Heart left ventricle (tissue), 16 donors: ENCODE results near the gene ACMSD. TPM values are rescaled to one million over a fixed set of nuclear protein-coding genes. Genes with fewer than 3 reads are reported as not detected.
"Not testable (repeated sequence)": the region's sequence is repeated elsewhere in the genome, so short reads cannot be mapped to it uniquely, and the experiment has no call there.

Experiments
- ATAC-seq, 4 donors: fragments of 200-7000 bp; cut with Tn5 transposase; one replicate each; pipeline ENCODE4 v1.9.1; 2020 to 2022; ENCODE audit warnings: moderate library complexity in 4 of 4, mild to moderate bottlenecking in 3 of 4, moderate number of reproducible peaks in 1 of 4
- DNase-seq, 5 donors: peaks; one replicate each; pipeline ENCODE4 v3.0.0-alpha.2; 2020
- H3K27ac ChIP-seq, 12 donors: fragments of 200-600 bp; sonication (generic) in 4 of 12; one replicate each; pipeline versions ENCODE4 v1.5.0 to v1.8.0; 2016 to 2022; ENCODE audit warnings: mild to moderate bottlenecking in 2 of 12
- H3K27me3 ChIP-seq, 9 donors: fragments of 200-600 bp; sonication (generic) in 2 of 9; one replicate each; pipeline versions ENCODE4 v1.5.1 to v1.8.0; 2016 to 2022; ENCODE audit warnings: mild to moderate bottlenecking in 3 of 9
- H3K36me3 ChIP-seq, 9 donors: fragments of 200-600 bp; sonication (generic) in 2 of 9; one replicate each; pipeline versions ENCODE4 v1.5.0 to v1.8.0; 2018 to 2022; ENCODE audit warnings: mild to moderate bottlenecking in 2 of 9
- H3K4me1 ChIP-seq, 12 donors: fragments of 200-600 bp; sonication (generic) in 4 of 12; one replicate each; pipeline versions ENCODE4 v1.5.0 to v1.8.0; 2016 to 2022; ENCODE audit warnings: mild to moderate bottlenecking in 3 of 12
- H3K4me3 ChIP-seq, 12 donors: fragments of 200-600 bp; sonication (generic) in 4 of 12; one replicate each; pipeline versions ENCODE4 v1.5.0 to v1.8.0; 2017 to 2022; ENCODE audit warnings: mild to moderate bottlenecking in 9 of 12, moderate library complexity in 4 of 12
- H3K9me3 ChIP-seq, 12 donors: fragments of 200-600 bp; sonication (generic) in 4 of 12; one replicate each; pipeline versions ENCODE4 v1.5.0 to v1.8.0; 2016 to 2022; ENCODE audit warnings: mild to moderate bottlenecking in 1 of 12
- CTCF ChIP-seq, 12 donors: fragments of 200-600 bp; sonication (generic) in 4 of 12; IDR thresholded peaks; one replicate each; pipeline versions ENCODE4 v1.5.0 to v1.8.0; 2018 to 2022; ENCODE audit warnings: antibody characterized with exemption in 12 of 12, mild to moderate bottlenecking in 5 of 12
- POLR2A ChIP-seq, 2 donors: fragments of 450-650 bp; IDR thresholded peaks; one replicate each; pipeline ENCODE4 v1.6.1; 2017; ENCODE audit warnings: antibody characterized with exemption in 2 of 2, mild to moderate bottlenecking in 2 of 2, moderate library complexity in 2 of 2
- WGBS, 4 donors: extraction: QIAGEN DNeasy Blood & Tissue Kit in 2 of 4; methylation state at CpG; one replicate each; pipeline versions ENCODE4 v1.1.5 to v1.1.7; 2013 to 2018; 5-methylcytosine and 5-hydroxymethylcytosine counted together
- intact Hi-C, 10 donors: fragments of 100-400 bp; cut with DNase I; formaldehyde crosslinking; loops; one replicate each; pipeline versions ENCODE4 v1.11.1 to v1.14.2; 2022
- polyA plus RNA-seq, 2 donors: library from polyadenylated mRNA; stranded (reverse); fragments of 200-250 nt; gene quantifications; one replicate each; pipeline ENCODE4 v1.2.3, GENCODE V29; 2013
- total RNA-seq, 9 donors: library from RNA; depleted of rRNA in 2 of 9; stranded (reverse); fragments of >200 nt in 2 of 9; fragmentation: NEBNext Ultra II Directional in 3 of 9; extraction: Animal tissue kit (Norgen Biotek cat#: 25700) in 3 of 9; gene quantifications; one replicate each; pipeline versions ENCODE4 v1.1.0 to v1.2.4, GENCODE V29; 2016 to 2023
- donor health status: ischemic (EF 13 %, LVEDD 7.1; RV severe dilation, severe dysfunction).
- donor health status: healthy with polysubstance abuse.
- donor health status: DM: no; HTN: yes; CAD: no.
- donor health status: DM: no; HTN: no; CAD: no.
- donor health status: ischemic (EF 25% LVEDD 6.9; RV normal size, moderate dysfunction).
- donor health status: ischemic (EF 25% LVEDD 5.7; RV mildly dilated, moderate dysfunction).
- donor health status: healthy.
- donor health status: DM: yes; HTN: yes; CAD: no.
- donor health status: ischemic (EF 35%, LVEDD 5.7; RV mildly dilated, moderate dysfunction).
- donor health status: nonischemic (EF 11% LVEDD 7.7; RV severe dilation, severe dysfunction).
- donor health status: DM: yes; HTN: yes; CAD: no.
- donor health status: PGD.
- donor health status: ischemic (EF 29% LVEDD 5.4; RV normal size, mild dysfunction).
- donor health status: nonischemic (EF 23%, LVEDD 6.1; RV moderate dilation, normal function).

ACMSD gene
- total and polyA plus RNA-seq, 11 donors, result not detected

GRCh38 chr2:134892282-134893035 lies 54.0 kb downstream of the ACMSD start:
- intact Hi-C loops, result loop anchor here in 5 of 10 donors (5.0 to 10.0 kb wide), 5 partner anchors 108 to 1008 kb away; no protein-coding TSS in a partner anchor
- 81 to 94% (median 86%) methylated on average over 1 of the region's 1 CpG for WGBS, 4 donors
- no peaks in the 10 kb centered on the region for H3K9me3 ChIP-seq
- no peaks in the 10 kb centered on the region for H3K4me1 ChIP-seq
- H3K4me3 ChIP-seq, result no peak overlapping the region
- ATAC-seq, result no peak
- TF ChIP-seq POLR2A (IDR thresholded peaks at IDR 0.05) (no peak), CTCF (IDR thresholded peaks at IDR 0.05) (no peak)
- no peaks in the 10 kb centered on the region for H3K27me3 ChIP-seq
- no peaks in the 10 kb centered on the region for H3K36me3 ChIP-seq
- no peak for DNase-seq
- no peak overlapping the region for H3K27ac ChIP-seq

- intact Hi-C loops, result loop anchor here (2.0 to 10.0 kb wide), 8 partner anchors 113 to 1013 kb away; no protein-coding TSS in a partner anchor
- TF ChIP-seq POLR2A (IDR thresholded peaks at IDR 0.05) (no peak), CTCF (IDR thresholded peaks at IDR 0.05) (peak; percentile 24 to 68 (median 50))
These were observed 59.5 kb downstream of the ACMSD start for GRCh38 chr2:134897932-134898331.

GRCh38 chr2:134899204-134899603 lies 60.8 kb downstream of the ACMSD start:
- Histone ChIP-seq H3K27me3 (no peaks in the 10 kb centered on the region), H3K27ac (no peak overlapping the region), H3K4me3 (no peak overlapping the region), H3K36me3 (no peaks in the 10 kb centered on the region), H3K4me1 (no peaks in the 10 kb centered on the region), H3K9me3 (no peaks in the 10 kb centered on the region)
- no peak for TF ChIP-seq POLR2A (IDR thresholded peaks at IDR 0.05)
- no peak for TF ChIP-seq CTCF (IDR thresholded peaks at IDR 0.05)
- no peak for ATAC-seq
- intact Hi-C loops, result loop anchor here in 7 of 10 donors (5.0 to 10.0 kb wide), 6 partner anchors 114 to 1014 kb away; no protein-coding TSS in a partner anchor
- no peak for DNase-seq

More at GRCh38 chr2:134897932-134898331, 59.5 kb downstream of the ACMSD start:
- Histone ChIP-seq H3K4me3 (no peak overlapping the region), H3K36me3 (no peaks in the 10 kb centered on the region), H3K4me1 (no peaks in the 10 kb centered on the region), H3K27me3 (no peaks in the 10 kb centered on the region), H3K9me3 (no peaks in the 10 kb centered on the region), H3K27ac (no peak overlapping the region)
- ATAC-seq (no peak), DNase-seq (no peak)

GRCh38 chr2:134900151-134900550 lies 61.7 kb downstream of the ACMSD start:
- Histone ChIP-seq H3K36me3 (no peaks in the 10 kb centered on the region), H3K27me3 (no peaks in the 10 kb centered on the region), H3K27ac (no peak overlapping the region), H3K4me3 (no peak overlapping the region), H3K9me3 (no peaks in the 10 kb centered on the region), H3K4me1 (no peaks in the 10 kb centered on the region)
- intact Hi-C loops, result loop anchor here in 3 of 10 donors (2.0 to 5.0 kb wide), 3 partner anchors 438 to 1013 kb away; no protein-coding TSS in a partner anchor
- TF ChIP-seq CTCF (IDR thresholded peaks at IDR 0.05), result no peak
- 84 to 100% (median 96%) methylated on average over 1 of the region's 1 CpG for WGBS, 4 donors
- no peak for DNase-seq
- ATAC-seq, result no peak

- intact Hi-C loops, result loop anchor here in 2 of 10 donors (5.0 kb wide), 2 partner anchors 441 to 1016 kb away; no protein-coding TSS in a partner anchor
- H3K27ac ChIP-seq, H3K36me3 ChIP-seq, H3K4me3 ChIP-seq, ATAC-seq, DNase-seq, H3K4me1 ChIP-seq, H3K27me3 ChIP-seq: not testable (repeated sequence)
- WGBS, 4 donors, result 93 to 96% (median 95%) methylated on average over 13 of the region's 13 CpGs
- peaks cover 0 to 10% (median 2%) of the 10 kb centered on the region in 12 donors for H3K9me3 ChIP-seq
These were observed 65.3 kb downstream of the ACMSD start for GRCh38 chr2:134903701-134904100.
